Renal cortical epithelial cell (primary cell): ENCODE results near the gene SPSB2. TPM values are rescaled to one million over a fixed set of nuclear protein-coding genes. Genes with fewer than 3 reads are reported as not detected.
"Not testable (repeated sequence)": the region's sequence is repeated elsewhere in the genome, so short reads cannot be mapped to it uniquely, and the experiment has no call there.

Source experiments
- DNase-seq: peaks from one replicate; pipeline ENCODE4 v3.0.0-alpha.2; 2011; ENCODE audit warnings: low read depth
- total RNA-seq: library from RNA; depleted of rRNA; stranded (reverse); fragments of >200 nt; gene quantifications from 2 replicates; pipeline ENCODE4 v1.2.3, GENCODE V29; 2014

SPSB2 gene
- total RNA-seq, 1 donor from 2014 or later = 7.0 TPM

DNA sequence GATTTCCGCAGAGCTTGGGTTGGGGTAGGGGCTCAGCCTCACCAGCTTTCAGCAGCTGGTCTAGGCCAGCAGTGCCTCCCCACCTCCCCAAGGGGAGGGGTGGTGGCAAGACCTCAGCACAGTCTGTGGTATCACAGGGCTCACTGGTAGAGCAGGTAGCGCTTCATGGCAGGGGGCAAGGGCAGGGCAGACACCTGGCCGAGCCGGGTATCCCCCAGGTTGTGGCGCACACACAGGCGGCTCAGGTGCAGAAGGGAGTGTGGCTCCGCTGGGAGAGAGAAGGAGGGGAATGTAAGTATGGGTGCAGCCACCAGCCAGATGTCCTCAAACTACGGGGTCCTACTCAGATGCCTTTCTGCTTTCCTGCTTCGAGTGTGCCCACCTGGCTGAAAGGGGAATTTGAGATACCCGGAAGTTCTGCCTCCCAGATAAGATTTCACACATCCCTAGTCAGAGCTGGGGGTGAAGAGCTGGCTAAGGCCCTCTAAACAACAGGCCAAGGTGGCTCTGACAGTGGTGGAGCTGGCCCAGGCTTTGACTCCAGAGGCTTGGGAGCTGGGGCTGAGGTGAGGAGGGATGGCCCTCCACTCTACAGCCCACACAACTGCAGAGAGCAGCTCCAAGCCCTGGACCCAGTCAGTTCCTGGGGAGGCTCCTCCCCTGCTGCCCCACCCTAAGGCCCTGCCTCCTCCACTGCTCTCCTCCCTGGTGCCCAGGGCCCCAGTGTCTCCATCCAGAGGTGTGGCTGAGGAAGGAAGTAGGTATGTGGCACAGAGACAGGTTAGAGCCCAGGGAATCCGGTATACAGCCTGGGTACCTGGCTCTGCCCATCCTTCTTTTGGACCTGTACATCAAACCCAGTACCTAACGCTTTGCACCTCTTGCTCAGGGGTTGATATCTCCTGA is 1.8 kb downstream of the SPSB2 start:
- DNase-seq = peak; percentile 29

DNA sequence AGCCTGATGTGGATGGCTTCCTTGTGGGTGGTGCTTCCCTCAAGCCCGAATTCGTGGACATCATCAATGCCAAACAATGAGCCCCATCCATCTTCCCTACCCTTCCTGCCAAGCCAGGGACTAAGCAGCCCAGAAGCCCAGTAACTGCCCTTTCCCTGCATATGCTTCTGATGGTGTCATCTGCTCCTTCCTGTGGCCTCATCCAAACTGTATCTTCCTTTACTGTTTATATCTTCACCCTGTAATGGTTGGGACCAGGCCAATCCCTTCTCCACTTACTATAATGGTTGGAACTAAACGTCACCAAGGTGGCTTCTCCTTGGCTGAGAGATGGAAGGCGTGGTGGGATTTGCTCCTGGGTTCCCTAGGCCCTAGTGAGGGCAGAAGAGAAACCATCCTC is 2.8 kb downstream of the SPSB2 start:
- not testable (repeated sequence) for DNase-seq

GRCh38 chr12:6869049-6870021 is 3.8 kb downstream of the SPSB2 start:
- peak; percentile 65 for DNase-seq

GRCh38 chr12:6868211-6869048 is 4.7 kb downstream of the SPSB2 start:
- no peak for DNase-seq

- peak; percentile 34 for DNase-seq
Measured at GRCh38 chr12:6867413-6868210, 5.5 kb downstream of the SPSB2 start, which contains the start of gene TPI1. TSS of gene TPI1 (plus strand) at chr12:6867531. CDS start at chr12:6867567, 36 bp downstream.

GRCh38 chr12:6866920-6867412 is 6.1 kb downstream of the SPSB2 start:
- no peak for DNase-seq

GRCh38 chr12:6866163-6866919 is 6.8 kb downstream of the SPSB2 start:
- DNase-seq = no peak

- not testable (repeated sequence) for DNase-seq
Measured at GRCh38 chr12:6865307-6865706, 7.8 kb downstream of the SPSB2 start.

DNA sequence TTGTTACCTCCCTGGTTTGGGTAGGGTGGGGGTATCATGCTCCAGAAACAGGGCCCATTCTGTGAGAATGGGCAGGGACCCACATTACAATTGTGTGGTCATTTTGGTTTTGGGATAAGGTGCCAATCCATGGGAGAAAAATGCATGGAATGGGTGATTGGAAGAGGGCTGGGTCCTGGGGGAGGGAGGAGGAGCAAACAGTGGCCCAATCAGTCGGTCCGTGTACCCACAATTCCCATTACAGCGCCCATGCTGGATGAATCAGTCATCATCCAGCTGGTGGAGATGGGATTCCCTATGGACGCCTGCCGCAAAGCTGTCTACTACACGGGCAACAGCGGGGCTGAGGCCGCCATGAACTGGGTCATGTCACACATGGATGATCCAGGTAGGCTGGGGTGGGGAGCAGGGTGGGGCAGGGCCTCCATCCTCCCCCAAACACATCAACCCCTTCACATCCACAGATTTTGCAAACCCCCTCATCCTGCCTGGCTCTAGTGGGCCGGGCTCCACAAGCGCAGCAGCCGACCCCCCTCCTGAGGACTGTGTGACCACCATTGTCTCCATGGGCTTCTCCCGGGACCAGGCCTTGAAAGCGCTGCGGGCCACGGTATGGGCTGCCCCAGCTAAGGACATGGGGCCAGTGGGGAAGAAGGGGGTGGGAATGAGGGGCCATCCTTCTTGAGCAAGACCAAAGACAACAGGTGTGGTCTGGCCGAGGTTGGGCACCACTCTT is 9.3 kb downstream of the SPSB2 start:
- no peak for DNase-seq

DNA sequence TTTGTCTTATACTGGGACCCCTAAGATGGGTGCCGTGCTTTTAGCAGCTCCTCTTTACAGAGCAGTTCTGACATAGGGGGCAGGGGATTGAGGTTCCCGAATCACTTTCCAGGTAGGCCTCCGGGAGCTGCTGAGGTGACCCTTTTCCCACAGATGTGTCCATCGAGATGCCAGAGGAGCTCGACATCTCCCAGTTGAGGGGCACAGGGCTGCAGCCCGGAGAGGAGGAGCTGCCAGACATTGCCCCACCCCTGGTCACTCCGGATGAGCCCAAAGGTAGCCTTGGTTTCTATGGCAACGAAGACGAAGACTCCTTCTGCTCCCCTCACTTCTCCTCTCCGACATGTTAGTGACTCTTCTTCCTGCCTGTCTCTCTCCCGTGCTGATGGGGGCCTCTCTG is 10.1 kb downstream of the SPSB2 start:
- no peak for DNase-seq

- no peak for DNase-seq
Measured at GRCh38 chr12:6861391-6861790, 11.7 kb downstream of the SPSB2 start.

GRCh38 chr12:6860942-6861341 is 12.2 kb downstream of the SPSB2 start:
- DNase-seq = no peak

DNA sequence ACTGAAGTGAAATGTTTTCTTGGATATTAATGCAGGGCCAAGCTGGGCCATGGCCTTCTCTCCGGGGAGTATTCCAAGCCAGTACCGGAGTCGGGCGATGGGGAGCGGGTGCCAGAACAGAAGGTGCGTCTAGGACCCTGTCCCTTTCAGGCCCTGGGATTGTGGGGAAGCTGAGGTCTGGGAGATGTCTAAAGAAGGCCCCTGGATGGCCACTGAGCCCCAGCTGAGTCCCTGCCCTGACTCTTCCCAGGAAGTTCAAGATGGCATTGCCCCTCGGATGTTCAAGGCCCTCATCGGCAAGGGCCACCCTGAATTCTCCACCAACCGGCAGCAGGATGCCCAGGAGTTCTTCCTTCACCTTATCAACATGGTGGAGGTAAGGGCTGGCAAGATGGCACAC is 13.0 kb downstream of the SPSB2 start:
- no peak for DNase-seq

- no peak for DNase-seq
Measured at GRCh38 chr12:6858799-6859198, 14.3 kb downstream of the SPSB2 start.

- no peak for DNase-seq
Measured at GRCh38 chr12:6855322-6855721, 17.8 kb downstream of the SPSB2 start.

DNA sequence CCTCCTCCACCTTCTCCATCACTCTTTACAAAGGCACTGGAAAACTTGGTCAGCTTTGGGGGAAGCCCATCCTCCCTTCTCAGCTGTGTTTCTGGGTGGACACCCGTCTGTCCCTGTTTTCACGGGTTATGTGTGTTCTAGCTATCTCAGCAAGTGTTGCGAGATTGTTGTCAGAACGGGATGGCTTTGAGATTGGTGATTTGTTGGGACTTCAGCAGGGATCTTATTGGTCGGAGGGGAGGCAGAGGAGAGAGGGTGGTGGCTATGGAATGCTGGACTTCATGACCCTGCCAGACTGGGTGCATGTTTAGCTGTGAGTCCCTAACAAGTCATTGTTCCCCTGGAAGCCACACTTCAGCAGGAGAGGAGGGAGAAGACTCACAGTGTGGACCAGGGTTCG is 19.1 kb downstream of the SPSB2 start:
- no peak for DNase-seq

DNA sequence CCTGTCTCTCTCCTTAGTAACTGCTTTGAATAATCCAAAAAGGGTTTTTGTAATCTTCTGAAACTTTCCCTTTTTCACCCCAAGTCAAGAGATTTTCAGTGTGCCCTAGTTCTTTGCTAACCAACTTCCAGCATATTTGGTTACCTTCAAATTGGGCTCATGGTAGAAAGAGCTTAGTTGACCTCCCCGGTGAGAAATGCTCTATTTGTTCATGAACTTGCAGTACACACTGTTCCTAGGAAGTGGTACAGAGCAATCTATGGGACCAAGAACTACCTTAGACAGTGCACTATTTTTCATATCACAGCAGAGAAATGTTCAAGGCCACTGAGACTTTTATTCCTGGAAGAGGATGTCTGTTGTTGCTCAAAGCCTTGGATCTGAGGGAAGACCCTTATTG is 19.5 kb downstream of the SPSB2 start:
- DNase-seq = no peak

- peak; percentile 64 for DNase-seq
Measured at GRCh38 chr12:6852651-6853354, 20.3 kb downstream of the SPSB2 start.
